Body of pancreas (tissue), 4 donors: ENCODE measurements around the gene UNC93A.

Source experiments
- POLR2A ChIP-seq, 3 donors: fragments of 450-650 bp; IDR thresholded peaks; one replicate each; pipeline ENCODE4 v1.6.1; 2016; ENCODE audit warnings: antibody characterized with exemption in 3 of 3, mild to moderate bottlenecking in 2 of 3
- TF ChIP-seq, protein P1 (sequence below), 7 experiments: fragments of 450-650 bp in 4 of 7; fragments of 200-600 bp in 3 of 7; sonication (generic) in 3 of 7; IDR thresholded peaks; one replicate each; pipeline ENCODE4 v1.5.1; 2016 to 2019; ENCODE audit warnings: antibody characterized with exemption in 7 of 7

DNA sequence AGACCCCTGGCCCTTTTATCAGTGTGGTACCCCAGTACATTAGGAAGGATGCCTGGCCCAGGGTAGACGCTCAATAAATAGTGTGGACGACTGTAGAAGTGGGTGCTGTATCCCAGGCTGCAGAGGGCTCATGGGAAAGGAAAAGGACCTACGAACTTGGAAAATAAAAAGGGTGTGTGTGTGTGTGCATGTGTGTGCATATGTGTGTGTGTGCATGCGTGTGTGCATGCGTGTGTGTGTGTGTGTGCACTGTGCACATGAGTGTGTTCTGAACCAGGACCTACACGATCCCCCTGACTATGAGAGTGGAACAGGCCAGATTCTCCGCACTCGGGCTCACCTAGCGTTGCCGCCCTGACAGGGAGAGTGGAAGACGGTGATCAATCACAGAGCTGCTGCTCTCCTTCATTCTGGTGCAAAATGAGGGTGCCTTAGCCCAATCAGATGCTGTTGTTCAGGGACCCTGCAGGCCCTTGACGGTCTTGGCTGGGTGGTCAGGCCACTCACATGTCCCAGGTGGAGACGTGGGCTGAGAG lies 3.5 kb upstream of the UNC93A start:
- TF ChIP-seq POLR2A (IDR thresholded peaks at IDR 0.05), result no peak
- TF ChIP-seq, protein P1, sequence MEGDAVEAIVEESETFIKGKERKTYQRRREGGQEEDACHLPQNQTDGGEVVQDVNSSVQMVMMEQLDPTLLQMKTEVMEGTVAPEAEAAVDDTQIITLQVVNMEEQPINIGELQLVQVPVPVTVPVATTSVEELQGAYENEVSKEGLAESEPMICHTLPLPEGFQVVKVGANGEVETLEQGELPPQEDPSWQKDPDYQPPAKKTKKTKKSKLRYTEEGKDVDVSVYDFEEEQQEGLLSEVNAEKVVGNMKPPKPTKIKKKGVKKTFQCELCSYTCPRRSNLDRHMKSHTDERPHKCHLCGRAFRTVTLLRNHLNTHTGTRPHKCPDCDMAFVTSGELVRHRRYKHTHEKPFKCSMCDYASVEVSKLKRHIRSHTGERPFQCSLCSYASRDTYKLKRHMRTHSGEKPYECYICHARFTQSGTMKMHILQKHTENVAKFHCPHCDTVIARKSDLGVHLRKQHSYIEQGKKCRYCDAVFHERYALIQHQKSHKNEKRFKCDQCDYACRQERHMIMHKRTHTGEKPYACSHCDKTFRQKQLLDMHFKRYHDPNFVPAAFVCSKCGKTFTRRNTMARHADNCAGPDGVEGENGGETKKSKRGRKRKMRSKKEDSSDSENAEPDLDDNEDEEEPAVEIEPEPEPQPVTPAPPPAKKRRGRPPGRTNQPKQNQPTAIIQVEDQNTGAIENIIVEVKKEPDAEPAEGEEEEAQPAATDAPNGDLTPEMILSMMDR (IDR thresholded peaks at IDR 0.05), result no peak
